Ureter (tissue), 1 donor: ENCODE results near the gene TLE7. TPM values are rescaled to one million over a fixed set of nuclear protein-coding genes. Genes with fewer than 3 reads are reported as not detected.

Experiments
- DNase-seq: peaks from one replicate; pipeline ENCODE4 v3.0.0-alpha.2; 2020; ENCODE audit warnings: low spot score
- total RNA-seq: library from RNA; stranded (reverse); gene quantifications from one replicate; pipeline ENCODE4 v1.2.4, GENCODE V29; 2023
- donor health status: DM: yes; HTN: yes; CAD: no.

TLE7 gene
- total RNA-seq, 1 donor from 2014 or later = not detected

- peak; percentile 64 for DNase-seq
Observed at GRCh38 chr16:71412270-71413160, 29.3 kb downstream of the TLE7 start.

GRCh38 chr16:71410146-71410545, 31.7 kb downstream of the TLE7 start:
- DNase-seq = no peak

GRCh38 chr16:71409011-71409775, 32.7 kb downstream of the TLE7 start:
- no peak for DNase-seq

GRCh38 chr16:71408536-71408935, 33.3 kb downstream of the TLE7 start:
- no peak for DNase-seq

GRCh38 chr16:71407731-71408130, 34.1 kb downstream of the TLE7 start:
- no peak for DNase-seq

GRCh38 chr16:71406724-71407123, 35.1 kb downstream of the TLE7 start:
- no peak for DNase-seq

GRCh38 chr16:71406316-71406715, 35.5 kb downstream of the TLE7 start:
- no peak for DNase-seq

GRCh38 chr16:71404364-71404763, 37.5 kb downstream of the TLE7 start:
- no peak for DNase-seq

GRCh38 chr16:71402674-71403073, 39.2 kb downstream of the TLE7 start:
- no peak for DNase-seq

- no peak for DNase-seq
Observed at GRCh38 chr16:71402007-71402406, 39.8 kb downstream of the TLE7 start.

- no peak for DNase-seq
Observed at GRCh38 chr16:71399801-71400563, 41.9 kb downstream of the TLE7 start.

GRCh38 chr16:71396594-71396993, 45.3 kb downstream of the TLE7 start:
- no peak for DNase-seq

GRCh38 chr16:71389330-71389729, 52.5 kb downstream of the TLE7 start:
- no peak for DNase-seq

- no peak for DNase-seq
Observed at GRCh38 chr16:71387045-71387871, 54.6 kb downstream of the TLE7 start.

GRCh38 chr16:71384073-71384724, 57.7 kb downstream of the TLE7 start:
- no peak for DNase-seq

GRCh38 chr16:71383054-71383773, 58.6 kb downstream of the TLE7 start:
- DNase-seq = no peak

- no peak for DNase-seq
Observed at GRCh38 chr16:71380831-71381230, 61.0 kb downstream of the TLE7 start.
